ENCODE results near the gene KCNK2.

KCNK2 gene

GRCh38 chr1:215095524-215095923, 13.0 kb downstream of the KCNK2 start:
- DNase-seq (ENCODE audit: low read depth), result no peak

- no peak for DNase-seq (ENCODE audit: low read depth)
These were observed 19.0 kb downstream of the KCNK2 start for GRCh38 chr1:215101511-215101910.

- DNase-seq (ENCODE audit: low read depth), result no peak
These were observed 21.7 kb downstream of the KCNK2 start for GRCh38 chr1:215104283-215104682.

- DNase-seq (ENCODE audit: low read depth), result no peak
These were observed 23.5 kb downstream of the KCNK2 start for GRCh38 chr1:215106067-215106466.

GRCh38 chr1:215109171-215109570, 26.6 kb downstream of the KCNK2 start:
- no peak for DNase-seq (ENCODE audit: low read depth)

- no peak for DNase-seq (ENCODE audit: low read depth)
These were observed 29.4 kb downstream of the KCNK2 start for GRCh38 chr1:215111916-215112315.

- no peak for DNase-seq (ENCODE audit: low read depth)
These were observed 31.2 kb downstream of the KCNK2 start for GRCh38 chr1:215113776-215114153.

GRCh38 chr1:215114154-215114933, 31.8 kb downstream of the KCNK2 start:
- DNase-seq (ENCODE audit: low read depth), result no peak

GRCh38 chr1:215115760-215116159, 33.2 kb downstream of the KCNK2 start:
- DNase-seq (ENCODE audit: low read depth), result no peak

- no peak for DNase-seq (ENCODE audit: low read depth)
These were observed 35.5 kb downstream of the KCNK2 start for GRCh38 chr1:215118081-215118480.

GRCh38 chr1:215119056-215119455, 36.5 kb downstream of the KCNK2 start:
- no peak for DNase-seq (ENCODE audit: low read depth)

GRCh38 chr1:215119719-215120365, 37.3 kb downstream of the KCNK2 start:
- no peak for DNase-seq (ENCODE audit: low read depth)

GRCh38 chr1:215128504-215128903, 46.0 kb downstream of the KCNK2 start:
- DNase-seq (ENCODE audit: low read depth), result no peak

GRCh38 chr1:215131291-215131690, 48.8 kb downstream of the KCNK2 start:
- DNase-seq (ENCODE audit: low read depth), result no peak

GRCh38 chr1:215132156-215132555, 49.6 kb downstream of the KCNK2 start:
- no peak for DNase-seq (ENCODE audit: low read depth)

- DNase-seq (ENCODE audit: low read depth), result no peak
These were observed 51.0 kb downstream of the KCNK2 start for GRCh38 chr1:215133532-215133931.

GRCh38 chr1:215137985-215138384, 55.4 kb downstream of the KCNK2 start:
- DNase-seq (ENCODE audit: low read depth), result no peak

- DNase-seq (ENCODE audit: low read depth), result no peak
These were observed 57.6 kb downstream of the KCNK2 start for GRCh38 chr1:215140135-215140534.

GRCh38 chr1:215141460-215141859, 58.9 kb downstream of the KCNK2 start:
- DNase-seq (ENCODE audit: low read depth), result no peak

- DNase-seq (ENCODE audit: low read depth), result no peak
These were observed 61.0 kb downstream of the KCNK2 start for GRCh38 chr1:215143497-215143896.

- no peak for DNase-seq (ENCODE audit: low read depth)
These were observed 63.9 kb downstream of the KCNK2 start for GRCh38 chr1:215146240-215146975.

GRCh38 chr1:215147024-215147423, 64.5 kb downstream of the KCNK2 start:
- no peak for DNase-seq (ENCODE audit: low read depth)

All from stimulated activated CD8-positive, alpha-beta memory T cell treated with anti-CD3 and anti-CD28 coated beads, Interleukin-4, amount 100 ng/mL, for 24 hours (primary cell).